D721Med (cell line): ENCODE measurements around the gene MMP21.

Experiments used
- DNase-seq: peaks from one replicate; pipeline ENCODE4 v3.0.0; 2011; ENCODE audit warnings: low spot score; ENCODE audit not compliant: insufficient read length
- FAIRE-seq: peaks from 2 replicates; lab custom pipeline; 2011; peaks lifted over from hg19 to GRCh38; lab: Jason Lieb, UNC
- CTCF ChIP-seq: IDR thresholded peaks from 2 replicates; pipeline ENCODE4 v1.5.1; 2012; ENCODE audit warnings: mild to moderate bottlenecking, control low read depth; ENCODE audit not compliant: insufficient read depth; ENCODE audit errors: missing control alignments

MMP21 gene

DNA sequence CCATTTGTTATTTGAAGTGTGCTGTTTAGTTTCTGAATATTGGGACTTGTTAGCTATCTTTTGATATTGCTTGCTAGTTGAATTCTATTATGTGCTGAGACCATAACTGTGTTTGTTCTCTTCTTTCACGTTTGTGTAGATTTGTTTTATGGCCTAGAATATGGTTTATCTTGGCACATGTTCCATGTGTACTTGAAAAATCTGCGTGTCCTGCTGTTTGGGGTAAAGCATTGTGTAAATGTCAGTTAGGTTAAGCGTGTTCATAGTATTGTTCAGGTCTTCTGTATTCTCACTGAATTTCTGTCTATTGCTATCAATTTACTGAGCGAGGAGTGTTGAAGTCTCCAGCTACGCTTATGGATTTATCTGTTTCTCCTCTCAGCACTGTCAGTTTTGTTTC, 19.4 kb downstream of the MMP21 start:
- TF ChIP-seq CTCF, result no peak
- DNase-seq, result no peak
- no peak for FAIRE-seq

DNA sequence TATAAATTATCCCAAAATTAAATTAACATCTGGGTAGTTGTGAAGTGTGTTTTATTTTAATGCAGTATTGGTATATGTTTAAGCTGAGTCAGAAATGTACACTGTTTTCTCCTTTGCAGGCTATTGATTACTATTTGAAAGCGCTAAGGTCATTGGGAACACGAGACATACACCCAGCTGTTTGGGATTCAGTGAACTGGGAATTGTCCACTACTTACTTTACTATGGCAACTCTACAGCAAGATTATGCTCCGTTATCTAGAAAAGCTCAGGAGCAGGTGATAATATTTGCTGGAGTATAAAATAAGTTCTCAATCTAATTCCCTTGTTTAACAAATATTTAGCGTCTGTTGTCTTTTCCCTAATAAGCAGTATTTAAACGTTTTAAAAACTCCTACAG, 28.2 kb downstream of the MMP21 start:
- DNase-seq, result no peak

GRCh38 chr10:125744909-125745308, 30.7 kb downstream of the MMP21 start:
- FAIRE-seq, result no peak
- DNase-seq, result no peak
- no peak for TF ChIP-seq CTCF

More for the DNA sequence above, 28.2 kb downstream of the MMP21 start:
- FAIRE-seq, result no peak
- TF ChIP-seq CTCF, result no peak

- DNase-seq, result no peak
- FAIRE-seq, result no peak
- TF ChIP-seq CTCF, result peak; percentile 27
Observed at GRCh38 chr10:125742465-125742864, 33.2 kb downstream of the MMP21 start.

DNA sequence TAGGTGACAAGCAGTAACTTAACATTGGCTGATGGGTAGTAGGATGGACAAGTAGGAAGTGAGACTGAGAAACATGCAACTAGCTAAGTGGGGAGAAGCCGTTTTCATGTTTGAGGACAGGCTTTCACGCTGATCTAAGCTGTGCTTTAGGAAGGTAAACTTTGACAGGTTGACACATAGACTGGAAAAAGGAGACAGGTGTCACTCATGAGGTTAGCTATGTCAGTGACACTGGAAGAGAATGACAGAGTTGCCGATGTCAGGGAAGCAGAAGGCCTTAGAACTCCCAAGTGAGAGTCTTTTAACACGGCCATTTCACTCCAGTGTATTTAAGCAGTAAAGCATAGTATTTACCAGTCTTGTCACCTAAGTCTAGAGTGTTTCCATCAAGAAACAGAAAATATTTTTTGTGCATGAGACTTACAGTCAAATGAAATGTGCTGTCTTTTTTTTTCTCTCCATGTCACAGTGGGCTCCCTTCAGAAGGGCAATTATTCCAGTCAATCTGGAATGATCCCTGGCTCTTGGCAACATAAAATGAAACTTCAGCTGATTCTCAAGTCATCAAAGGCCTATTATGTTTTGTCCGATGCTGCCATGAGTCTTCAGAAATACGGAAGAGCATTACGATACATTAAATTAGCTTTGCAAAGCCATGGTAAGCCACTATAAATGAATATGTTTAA, 35.5 kb downstream of the MMP21 start:
- DNase-seq (no peak), FAIRE-seq (no peak)
- no peak for TF ChIP-seq CTCF

- FAIRE-seq (no peak), DNase-seq (no peak)
- no peak for TF ChIP-seq CTCF
Observed at GRCh38 chr10:125738206-125738605, 37.4 kb downstream of the MMP21 start.

DNA sequence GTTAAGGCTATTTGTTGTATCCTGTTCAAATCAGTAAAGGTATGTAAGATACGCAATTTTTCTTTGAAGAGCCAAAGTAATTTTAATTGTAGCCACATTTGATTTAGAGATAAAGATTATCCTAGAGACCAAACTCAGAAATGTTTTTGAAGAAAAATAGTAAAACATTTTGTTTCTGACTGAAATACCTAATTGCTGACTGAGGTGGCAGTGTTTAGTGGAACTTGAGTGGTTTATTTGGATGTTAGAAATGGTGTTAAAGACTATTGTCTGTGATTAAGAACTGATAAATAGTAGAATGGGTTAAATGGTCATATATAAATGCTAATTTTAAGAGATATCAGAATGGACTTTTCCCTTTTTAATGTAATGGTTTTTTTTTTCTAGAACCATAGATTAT, 40.8 kb downstream of the MMP21 start:
- FAIRE-seq (no peak), DNase-seq (no peak)
- TF ChIP-seq CTCF, result no peak
